GM12865 (cell line): ENCODE results near the gene PARP9.

Source experiments
- DNase-seq: peaks from one replicate; pipeline ENCODE4 v3.0.0; 2010; ENCODE audit warnings: low read depth
- H3K4me3 ChIP-seq: 2 replicates; pipeline ENCODE4 v1.5.1; 2011; ENCODE audit warnings: mild to moderate bottlenecking, low read depth, low read length, control low read depth
- CTCF ChIP-seq: IDR thresholded peaks from 2 replicates; pipeline ENCODE4 v1.5.1; 2011; ENCODE audit warnings: low read length, control low read depth, low read depth, inconsistent platforms; ENCODE audit not compliant: insufficient read depth; ENCODE audit errors: missing control alignments

Gene PARP9

GRCh38 chr3:122560680-122561079, 3.4 kb downstream of the PARP9 start:
- TF ChIP-seq CTCF, result peak; percentile 58
- DNase-seq, result peak; percentile 85
- H3K4me3 ChIP-seq, result no peak overlapping the region

- H3K4me3 ChIP-seq, result no peak overlapping the region
- DNase-seq, result no peak
- no peak for TF ChIP-seq CTCF
Measured at GRCh38 chr3:122559906-122560305, 4.2 kb downstream of the PARP9 start.

GRCh38 chr3:122558605-122559004, 5.5 kb downstream of the PARP9 start:
- no peak for TF ChIP-seq CTCF
- no peak overlapping the region for H3K4me3 ChIP-seq
- no peak for DNase-seq

- no peak for TF ChIP-seq CTCF
- no peak overlapping the region for H3K4me3 ChIP-seq
- no peak for DNase-seq
Measured at GRCh38 chr3:122557356-122557755, 6.7 kb downstream of the PARP9 start.

- no peak overlapping the region for H3K4me3 ChIP-seq
- DNase-seq, result no peak
- TF ChIP-seq CTCF, result no peak
Measured at GRCh38 chr3:122555275-122556071, 8.6 kb downstream of the PARP9 start.

- no peak for TF ChIP-seq CTCF
- H3K4me3 ChIP-seq, result no peak overlapping the region
- DNase-seq, result no peak
Measured at GRCh38 chr3:122553171-122553570, 10.9 kb downstream of the PARP9 start.

- H3K4me3 ChIP-seq, result no peak overlapping the region
- no peak for TF ChIP-seq CTCF
- DNase-seq, result no peak
Measured at GRCh38 chr3:122548619-122549018, 15.5 kb downstream of the PARP9 start.
